GM21367 (cell line): ENCODE results near the gene TIMP1.

Experiments used
- ATAC-seq: cut with Tn5 transposase; IDR thresholded peaks from one replicate; pipeline ENCODE4 v1.9.1; 2021; ENCODE audit not compliant: unreplicated experiment

TIMP1 gene

DNA sequence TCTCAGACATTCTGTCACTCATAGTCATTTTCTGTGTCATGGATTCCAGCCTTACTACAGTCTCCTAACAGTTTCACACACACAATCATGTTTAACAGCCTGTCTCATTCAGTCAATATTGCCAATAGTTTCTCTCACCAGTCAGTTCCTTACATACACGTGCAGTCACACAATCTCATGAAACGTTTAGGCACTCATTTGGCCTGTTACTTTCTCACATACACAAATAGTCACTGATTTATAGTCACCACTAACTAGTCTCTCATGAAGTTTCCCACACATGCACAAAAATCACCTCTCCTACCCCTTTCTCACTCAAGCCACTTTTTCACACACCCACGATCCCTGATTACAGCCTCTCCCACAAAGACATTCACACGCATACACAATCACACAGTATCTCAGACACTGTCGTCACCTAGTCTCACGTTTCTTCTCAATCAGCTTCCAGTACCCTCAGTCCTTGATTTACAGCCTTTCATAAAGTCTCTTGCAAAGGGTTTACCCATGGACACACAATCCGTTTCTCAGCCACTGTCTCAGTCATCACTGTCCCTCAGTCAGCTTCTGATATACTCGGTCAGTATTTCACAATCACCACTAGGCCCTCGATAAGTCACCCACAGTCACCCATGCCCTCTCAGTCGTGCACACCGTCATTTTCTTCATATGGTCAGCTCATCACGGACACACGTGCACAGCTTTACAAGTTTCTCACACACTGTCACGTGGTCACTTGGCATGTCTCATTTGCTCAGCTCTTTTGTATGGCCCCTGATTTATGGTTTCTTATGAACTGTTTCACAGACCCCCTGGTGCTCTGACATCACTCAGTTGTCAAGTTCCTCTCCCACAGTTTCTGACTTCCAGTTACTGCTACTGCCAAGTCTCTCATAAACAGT, 51.7 kb downstream of the TIMP1 start:
- ATAC-seq, result no peak

DNA sequence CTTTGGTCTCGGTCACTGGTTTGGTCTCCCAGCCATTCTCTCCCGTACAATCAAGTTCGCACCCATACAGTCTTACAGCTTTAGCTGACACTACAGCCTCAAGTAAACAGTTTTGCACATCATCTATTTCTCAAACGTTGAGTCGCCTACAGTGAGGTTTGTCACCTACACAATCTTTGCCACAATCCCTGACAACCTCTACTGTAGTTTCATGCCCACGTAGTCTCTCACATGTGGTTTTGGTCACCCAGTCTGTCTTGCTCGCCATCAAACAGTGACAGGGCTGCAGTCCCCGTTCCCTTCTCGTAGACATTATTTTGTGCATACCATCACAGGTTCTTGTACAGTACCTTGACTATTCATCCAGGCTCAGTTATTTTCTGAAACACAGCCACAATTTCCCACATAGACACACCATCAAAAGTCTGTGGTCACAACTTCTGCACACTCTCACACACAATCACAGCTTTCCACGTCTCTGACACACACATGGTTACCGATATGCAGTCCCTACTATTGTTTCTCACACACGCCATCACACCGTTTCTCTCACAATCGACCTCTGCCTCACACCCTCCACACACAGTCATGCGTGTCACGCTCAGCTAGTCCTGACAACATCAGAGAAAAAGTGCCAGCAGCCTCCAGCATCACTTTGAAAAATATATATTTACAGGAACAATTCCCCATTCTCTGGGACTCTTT, 52.8 kb downstream of the TIMP1 start:
- no peak for ATAC-seq
